A549 (cell line): Measurements from ENCODE around the gene AP3B1. TPM values are rescaled to one million over a fixed set of nuclear protein-coding genes. Genes with fewer than 3 reads are reported as not detected.

Experiments
- ATAC-seq, 2 experiments: fragments of 200-7000 bp in 1 of 2; fragments of >200 bp in 1 of 2; cut with Nextera tagmentation in 1 of 2; cut with Tn5 transposase in 1 of 2; 3 replicates each; pipeline versions ENCODE4 v1.8.0 to v1.9.1; 2018 to 2020; ENCODE audit warnings: mild to moderate bottlenecking in 1 of 2, moderate library complexity in 1 of 2
- CTCF ChIA-PET: fragments of 300-600 bp; sonication (Branson Sonifier 250); formaldehyde crosslinking; extraction: SDS; loops from one replicate; lab custom pipeline; 2021; ENCODE audit warnings: antibody characterized with exemption, inconsistent platforms; lab: Yijun Ruan, JAX
- POLR2A ChIA-PET: fragments of 350-600 bp; formaldehyde crosslinking; extraction: SDS; loops from one replicate; lab custom pipeline; 2021; ENCODE audit warnings: antibody characterized with exemption, inconsistent platforms; lab: Yijun Ruan, JAX
- DNase-seq, 2 experiments: peaks; one replicate each; pipeline versions ENCODE4 v3.0.0 to v3.0.0-alpha.2; 2011 to 2016; ENCODE audit warnings: low read depth in 1 of 2, low spot score in 1 of 2
- FAIRE-seq: peaks from 2 replicates; lab custom pipeline; 2011; peaks lifted over from hg19 to GRCh38; lab: Jason Lieb, UNC
- H3K27ac ChIP-seq, 2 experiments: fragments of >200 bp; sonication (Bioruptor Twin); formaldehyde crosslinking; 3 replicates each; pipeline ENCODE4 v1.5.1; 2016 to 2017
- H3K4me1 ChIP-seq: fragments of >200 bp; sonication (Bioruptor Twin); formaldehyde crosslinking; 3 replicates; pipeline ENCODE4 v1.6.1; 2016
- H3K4me2 ChIP-seq: fragments of >200 bp; sonication (Bioruptor Twin); formaldehyde crosslinking; 3 replicates; pipeline ENCODE4 v1.6.1; 2016
- H3K4me3 ChIP-seq: fragments of >200 bp; sonication (Bioruptor Twin); formaldehyde crosslinking; 3 replicates; pipeline ENCODE4 v1.5.1; 2016
- H3K9me3 ChIP-seq: fragments of >200 bp; sonication (Bioruptor Twin); formaldehyde crosslinking; 3 replicates; pipeline ENCODE4 v1.6.1; 2016
- BCL3 ChIP-seq: fragments of >200 bp; sonication (Bioruptor Twin); formaldehyde crosslinking; IDR thresholded peaks from 3 replicates; pipeline ENCODE4 v1.6.1; 2016
- CHD2 ChIP-seq: fragments of 150-350 bp; IDR thresholded peaks from 2 replicates; pipeline ENCODE4 v1.6.1; 2014; ENCODE audit warnings: low read length; ENCODE audit not compliant: partially characterized antibody
- CTCF ChIP-seq: fragments of >200 bp; sonication (Bioruptor Twin); formaldehyde crosslinking; IDR thresholded peaks from 3 replicates; pipeline ENCODE4 v1.5.1; 2016
- EHF ChIP-seq: fragments of 250-450 bp; sonication (Bioruptor Pico); IDR thresholded peaks from 2 replicates; pipeline ENCODE4 v1.5.0; 2020; ENCODE audit warnings: mild to moderate bottlenecking
- GATA3 ChIP-seq: IDR thresholded peaks from 2 replicates; pipeline ENCODE4 v1.6.1; 2012; ENCODE audit warnings: borderline replicate concordance
- HDAC2 ChIP-seq: fragments of 200-600 bp; sonication (generic); IDR thresholded peaks from 2 replicates; pipeline ENCODE4 v1.6.1; 2016
- HES2 ChIP-seq: fragments of >200 bp; sonication (Bioruptor Twin); formaldehyde crosslinking; IDR thresholded peaks from 2 replicates; pipeline ENCODE4 v1.6.1; 2016
- HOXB5 ChIP-seq: fragments of 250-450 bp; sonication (Bioruptor Pico); IDR thresholded peaks from 2 replicates; pipeline ENCODE4 v1.5.0; 2020; ENCODE audit warnings: mild to moderate bottlenecking, moderate library complexity
- JUNB ChIP-seq: fragments of >200 bp; sonication (Bioruptor Twin); formaldehyde crosslinking; IDR thresholded peaks from 2 replicates; pipeline ENCODE4 v1.6.1; 2016
- MAFK ChIP-seq: fragments of 450-650 bp; IDR thresholded peaks from 2 replicates; pipeline ENCODE4 v1.6.1; 2014; ENCODE audit not compliant: partially characterized antibody
- MYC ChIP-seq: IDR thresholded peaks from 2 replicates; pipeline ENCODE4 v1.6.1; 2012; ENCODE audit warnings: mild to moderate bottlenecking, inconsistent platforms, low read length, improper control_type of control experiment, borderline replicate concordance
- NR3C1 ChIP-seq: fragments of >200 bp; sonication (Bioruptor Twin); formaldehyde crosslinking; IDR thresholded peaks from 3 replicates; pipeline ENCODE4 v1.6.1; 2017
- POLR2A ChIP-seq: IDR thresholded peaks from 2 replicates; pipeline ENCODE4 v1.6.1; 2012; ENCODE audit warnings: mild to moderate bottlenecking, low read length
- RAD21 ChIP-seq, 2 experiments: fragments of >200 bp in 1 of 2; sonication (Bioruptor Twin) in 1 of 2; formaldehyde crosslinking in 1 of 2; IDR thresholded peaks in 1 of 2; conservative IDR thresholded peaks in 1 of 2; 2 replicates in 1 of 2; 3 replicates in 1 of 2; pipeline ENCODE4 v1.6.1; 2012 to 2018; ENCODE audit warnings: inconsistent platforms in 1 of 2
- RCOR1 ChIP-seq: fragments of 150-350 bp; IDR thresholded peaks from 2 replicates; pipeline ENCODE4 v1.6.1; 2014; ENCODE audit warnings: antibody characterized with exemption, low read length, low read depth
- TP53 ChIP-seq: fragments of 250-450 bp; sonication (Bioruptor Pico); IDR thresholded peaks from 2 replicates; pipeline ENCODE4 v1.5.0; 2021; ENCODE audit warnings: mild to moderate bottlenecking, moderate library complexity
- USF2 ChIP-seq: fragments of 450-650 bp; IDR thresholded peaks from 2 replicates; pipeline ENCODE4 v1.6.1; 2014; ENCODE audit warnings: antibody characterized with exemption
- ZFP36 ChIP-seq: fragments of 450-650 bp; IDR thresholded peaks from 2 replicates; pipeline ENCODE4 v1.6.1; 2014; ENCODE audit warnings: borderline replicate concordance; ENCODE audit not compliant: partially characterized antibody
- ZNF302 ChIP-seq: fragments of 250-450 bp; sonication (Bioruptor Pico); IDR thresholded peaks from 2 replicates; pipeline ENCODE4 v1.9.0; 2021; ENCODE audit warnings: inconsistent platforms, mild to moderate bottlenecking, moderate library complexity
- WGBS: methylation state at CpG from one replicate; pipeline ENCODE4 v1.1.6; 2017; ENCODE audit errors: missing lambda C conversion rate; 5-methylcytosine and 5-hydroxymethylcytosine counted together
- polyA plus RNA-seq, 4 experiments: library from polyadenylated mRNA; depleted of rRNA in 3 of 4; stranded (reverse); fragments of >200 nt; fragmentation: RNase III in 1 of 4; extraction: RNeasy Plus Mini Kit Qiagen cat#74134 plus additional on column Dnase treatment in 1 of 4; gene quantifications; 2 replicates in 3 of 4; 3 replicates in 1 of 4; pipeline ENCODE4 v1.2.3, GENCODE V29; 2011 to 2017

Gene AP3B1
- polyA plus RNA-seq, 2 of the 4 experiments (the other 2 are of a cell fraction): 52.4 to 70.5 TPM

GRCh38 chr5:78001197-78001596 lies 293.3 kb downstream of the AP3B1 start:
- Histone ChIP-seq H3K4me1 (no peaks in the 10 kb centered on the region), H3K4me3 (no peak overlapping the region), H3K4me2 (no peak overlapping the region)
- CTCF ChIA-PET: interaction anchor here (1.0 to 3.1 kb wide), 3 partner anchors 8 to 133 kb away, joined by 3 to 14 read pairs (median 10); no protein-coding TSS in a partner anchor
- no peak for FAIRE-seq
- DNase-seq: no peak
- WGBS: 89% methylated on average over 7 of the region's 7 CpGs
- ATAC-seq: no peak
- no peak for TF ChIP-seq MYC
- TF ChIP-seq NR3C1: no peak
- TF ChIP-seq, all 56 proteins: peak for 0
- POLR2A ChIA-PET: no interaction called here
- Histone ChIP-seq H3K27ac (no peak overlapping the region), H3K9me3 (no peaks in the 10 kb centered on the region)

- no peak for ATAC-seq
These were observed 294.3 kb downstream of the AP3B1 start for GRCh38 chr5:78000191-78000590.

GRCh38 chr5:77999399-77999798 lies 295.1 kb downstream of the AP3B1 start:
- Histone ChIP-seq H3K27ac (no peak overlapping the region), H3K4me1 (no peaks in the 10 kb centered on the region), H3K4me2 (no peak overlapping the region), H3K4me3 (no peak overlapping the region), H3K9me3 (no peaks in the 10 kb centered on the region)
- no peak for TF ChIP-seq RCOR1
- DNase-seq (no peak), ATAC-seq (no peak), FAIRE-seq (no peak)
- ChIA-PET CTCF (interaction anchor here (1.1 to 3.1 kb wide), 3 partner anchors 10 to 131 kb away, joined by 3 to 14 read pairs (median 10); no protein-coding TSS in a partner anchor), POLR2A (no interaction called here)
- 95% methylated on average over 7 of the region's 7 CpGs for WGBS

More at GRCh38 chr5:78000191-78000590, 294.3 kb downstream of the AP3B1 start:
- Histone ChIP-seq H3K9me3 (no peaks in the 10 kb centered on the region), H3K4me1 (no peaks in the 10 kb centered on the region), H3K4me3 (no peak overlapping the region), H3K4me2 (no peak overlapping the region), H3K27ac (no peak overlapping the region)
- 79% methylated on average over 6 of the region's 6 CpGs for WGBS
- DNase-seq (no peak), FAIRE-seq (no peak)
- CTCF ChIA-PET: interaction anchor here (1.0 to 3.1 kb wide), 3 partner anchors 9 to 369 kb away, joined by 3 to 14 read pairs (median 10); no protein-coding TSS in a partner anchor
- TF ChIP-seq GATA3 (no peak), RAD21 (conservative IDR thresholded peaks at IDR 0.05 in 1 of 2, IDR thresholded peaks at IDR 0.05 in 1 of 2) (no peak), ZFP36 (no peak), ZNF302 (CRISPR knock-in tag) (no peak), HES2 (no peak), HOXB5 (CRISPR knock-in tag) (no peak), POLR2A (no peak), MAFK (no peak)
- POLR2A ChIA-PET: no interaction called here

GRCh38 chr5:77996943-77997342 lies 297.6 kb downstream of the AP3B1 start:
- Histone ChIP-seq H3K27ac (no peak overlapping the region), H3K4me1 (no peaks in the 10 kb centered on the region), H3K4me2 (no peak overlapping the region)
- ChIA-PET POLR2A (no interaction called here), CTCF (no interaction called here)
- DNase-seq (no peak), ATAC-seq (no peak), FAIRE-seq (no peak)
- no peak for TF ChIP-seq BCL3
- TF ChIP-seq POLR2A: no peak
- no peak for TF ChIP-seq CTCF
- TF ChIP-seq ZNF302 (CRISPR knock-in tag): no peak
- TF ChIP-seq MYC: no peak
- TF ChIP-seq TP53 (CRISPR knock-in tag): no peak
- TF ChIP-seq JUNB: no peak
- TF ChIP-seq HDAC2: no peak
- TF ChIP-seq EHF (CRISPR knock-in tag): no peak
- no peak for TF ChIP-seq USF2
- no peak for TF ChIP-seq CHD2
- TF ChIP-seq, all 56 proteins: peak for 0
- no peaks in the 10 kb centered on the region for H3K9me3 ChIP-seq
- no peak overlapping the region for H3K4me3 ChIP-seq
- WGBS: 93% methylated on average over 3 of the region's 3 CpGs
